Measurements from ENCODE around the gene DNAI7.

- TF ChIP-seq CTCF (IDR thresholded peaks at IDR 0.05 in 2 of 3, conservative IDR thresholded peaks at IDR 0.05 in 1 of 3; ENCODE audit: borderline replicate concordance in 1 of 3, insufficient read depth in 1 of 3, low read depth in 2 of 3, low read length in 2 of 3) (no peak), RAD21 (IDR thresholded peaks at IDR 0.05; ENCODE audit: low read depth) (no peak), POLR2A (IDR thresholded peaks at IDR 0.05; ENCODE audit: borderline replicate concordance, extremely low read depth, insufficient read depth, insufficient read length) (no peak), EZH2 (IDR thresholded peaks at IDR 0.05) (no peak), YY1 (IDR thresholded peaks at IDR 0.05; ENCODE audit: extremely low read depth, insufficient replicate concordance, low read depth, low read length) (no peak), SRF (IDR thresholded peaks at IDR 0.05; ENCODE audit: low read depth) (no peak), EZH2phosphoT487 (IDR thresholded peaks at IDR 0.05; ENCODE audit: borderline replicate concordance) (no peak), MAX (IDR thresholded peaks at IDR 0.05) (no peak), ATF3 (IDR thresholded peaks at IDR 0.05) (no peak), JUND (IDR thresholded peaks at IDR 0.05) (no peak)
Observed at GRCh38 chr12:25074954-25075353, 120.0 kb downstream of the DNAI7 start.

Data from HCT116 (cell line).